GM18508 (cell line): ENCODE data around the gene ZNF280B.
"Not testable (repeated sequence)": the region's sequence is repeated elsewhere in the genome, so short reads cannot be mapped to it uniquely, and the experiment has no call there.

ENCODE experiments used
- ATAC-seq: cut with Tn5 transposase; IDR thresholded peaks from one replicate; pipeline ENCODE4 v1.9.1; 2021; ENCODE audit warnings: moderate number of reproducible peaks; ENCODE audit not compliant: insufficient read depth, unreplicated experiment

The ZNF280B gene

DNA sequence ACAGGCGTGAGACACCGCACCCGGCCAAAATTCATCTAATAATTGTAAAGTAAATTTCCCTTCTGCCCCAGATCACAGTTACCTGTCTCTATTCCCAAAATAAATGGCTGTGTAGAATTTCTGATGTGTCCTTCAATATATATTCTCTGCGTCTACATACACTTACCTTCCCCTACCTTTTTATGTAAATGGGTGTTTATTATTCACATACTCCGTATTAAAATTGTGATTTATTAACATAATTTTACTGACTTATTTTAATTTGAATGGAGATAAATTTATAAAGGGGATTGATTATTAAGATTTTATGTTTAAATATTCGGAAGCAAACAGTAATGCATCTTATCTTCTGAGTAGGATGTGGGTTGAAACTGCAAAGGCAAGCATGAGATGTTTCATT is 28.0 kb upstream of the ZNF280B start:
- no peak for ATAC-seq

DNA sequence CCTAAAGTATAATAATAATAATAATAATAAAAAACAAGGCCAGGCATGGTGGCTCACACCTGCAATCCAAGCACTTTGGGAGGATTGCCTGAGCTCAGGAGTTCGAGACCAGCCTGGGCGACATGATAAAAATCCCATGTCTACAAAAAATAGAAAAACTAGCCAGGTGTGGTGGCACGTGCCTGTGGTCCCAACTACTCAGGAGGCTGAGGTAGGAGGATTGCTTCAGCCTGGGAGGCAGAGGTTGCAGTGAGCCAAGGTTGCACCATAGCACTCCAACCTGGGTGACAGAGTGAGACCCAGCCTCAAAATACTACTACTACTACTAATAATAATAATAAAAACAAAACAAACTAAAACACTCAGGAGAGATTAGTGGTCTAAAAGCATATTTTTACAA is 27.1 kb upstream of the ZNF280B start:
- no peak for ATAC-seq

DNA sequence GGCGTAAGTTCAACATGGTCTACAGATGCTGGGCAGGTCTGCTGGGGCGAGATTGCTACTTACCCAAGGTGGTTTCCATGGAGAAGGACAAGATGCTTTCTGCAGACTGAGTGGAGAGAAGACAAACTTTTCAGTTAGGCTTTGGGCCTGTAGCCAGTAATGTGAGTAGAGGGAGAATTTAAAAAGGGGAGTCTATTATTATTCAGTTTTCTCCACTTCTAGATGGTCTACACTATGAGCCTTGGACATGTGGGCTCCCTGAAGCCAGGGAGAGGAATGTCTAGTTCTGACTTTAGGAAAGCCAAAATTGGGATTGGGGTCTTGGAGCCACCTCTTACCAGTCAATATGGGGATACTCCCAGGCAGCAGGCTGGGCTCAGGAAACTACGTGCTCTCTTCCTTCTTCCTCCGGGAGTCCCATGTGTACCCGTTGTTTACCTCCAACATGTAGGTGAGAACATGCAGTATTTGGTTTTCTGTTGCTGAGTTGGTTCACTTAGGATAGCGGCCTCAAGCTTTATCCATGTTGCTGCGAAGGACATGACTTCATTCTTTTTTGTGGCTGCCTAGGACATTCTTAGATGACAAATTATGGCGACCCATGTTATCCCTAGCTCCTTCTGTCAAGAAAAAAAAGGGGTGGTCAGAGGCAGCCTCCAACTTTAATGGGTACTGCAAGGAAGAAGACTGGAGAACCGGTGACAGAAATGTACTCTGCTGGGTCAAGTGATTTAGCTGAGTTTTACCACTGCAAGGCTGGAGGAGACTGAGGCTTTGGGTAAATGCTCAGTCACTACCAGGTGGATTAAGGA is 26.3 kb upstream of the ZNF280B start:
- no peak for ATAC-seq

DNA sequence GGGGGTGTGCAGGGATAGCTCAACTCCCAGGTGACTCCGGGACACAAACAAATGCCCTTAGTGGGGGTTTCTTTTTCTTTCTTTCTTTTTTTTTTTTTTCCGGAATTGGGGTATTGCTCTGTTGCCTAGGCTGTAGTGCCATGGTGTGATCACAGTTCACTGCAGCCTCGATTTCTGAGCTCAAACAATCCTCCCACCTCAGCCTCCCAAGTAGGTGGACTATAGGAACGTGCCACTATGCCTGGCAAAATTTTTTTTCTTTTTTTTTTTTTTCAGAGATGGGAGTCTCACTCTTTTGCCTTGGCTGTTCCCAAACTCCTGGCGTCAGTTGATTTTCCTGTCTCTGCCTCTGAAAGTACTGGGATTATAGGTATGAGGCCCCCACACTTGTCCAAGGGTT is 25.3 kb upstream of the ZNF280B start:
- ATAC-seq = no peak

DNA sequence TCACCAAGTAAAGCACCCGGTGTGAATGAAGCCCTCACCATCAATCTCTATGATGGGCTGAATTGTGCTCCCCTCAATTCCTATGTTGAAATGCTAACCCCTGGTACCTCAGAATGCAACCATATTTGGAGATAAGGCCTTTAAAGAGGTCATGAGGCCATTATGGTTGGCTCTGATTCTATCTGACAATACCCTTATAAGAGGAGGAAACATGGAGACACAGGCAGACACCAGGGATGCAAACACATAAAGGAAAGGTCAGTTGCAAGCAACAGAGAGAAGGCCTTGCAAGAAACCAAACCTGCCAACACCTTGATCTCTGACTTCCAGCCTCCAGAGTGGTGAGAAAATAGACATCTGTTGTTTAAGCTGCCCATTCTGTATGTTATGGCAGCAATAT is 24.9 kb upstream of the ZNF280B start:
- ATAC-seq = no peak

DNA sequence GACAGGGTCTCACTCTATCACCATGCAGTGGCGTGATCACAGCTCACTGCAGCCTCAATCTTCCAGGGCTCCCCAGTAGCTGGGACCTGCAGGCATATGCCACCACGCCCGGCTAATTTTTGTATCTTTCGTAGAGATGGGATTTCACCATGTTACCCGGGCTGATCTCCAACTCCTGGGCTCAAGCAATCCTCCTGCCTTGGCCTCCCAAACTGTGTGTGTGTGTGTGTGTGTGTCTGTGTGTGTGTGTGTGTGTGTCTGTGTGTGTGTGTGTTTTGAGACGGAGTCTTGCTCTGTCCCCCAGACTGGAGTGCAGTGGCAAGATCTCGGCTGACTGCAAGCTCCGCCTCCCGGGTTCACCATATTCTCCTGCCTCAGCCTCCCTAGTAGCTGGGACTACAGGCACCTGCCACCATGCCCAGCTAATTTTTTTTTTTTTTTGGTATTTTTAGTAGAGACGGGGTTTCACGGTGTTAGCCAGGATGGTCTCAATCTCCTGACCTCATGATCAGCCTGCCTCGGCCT is 24.1 kb upstream of the ZNF280B start:
- ATAC-seq = not testable (repeated sequence)

DNA sequence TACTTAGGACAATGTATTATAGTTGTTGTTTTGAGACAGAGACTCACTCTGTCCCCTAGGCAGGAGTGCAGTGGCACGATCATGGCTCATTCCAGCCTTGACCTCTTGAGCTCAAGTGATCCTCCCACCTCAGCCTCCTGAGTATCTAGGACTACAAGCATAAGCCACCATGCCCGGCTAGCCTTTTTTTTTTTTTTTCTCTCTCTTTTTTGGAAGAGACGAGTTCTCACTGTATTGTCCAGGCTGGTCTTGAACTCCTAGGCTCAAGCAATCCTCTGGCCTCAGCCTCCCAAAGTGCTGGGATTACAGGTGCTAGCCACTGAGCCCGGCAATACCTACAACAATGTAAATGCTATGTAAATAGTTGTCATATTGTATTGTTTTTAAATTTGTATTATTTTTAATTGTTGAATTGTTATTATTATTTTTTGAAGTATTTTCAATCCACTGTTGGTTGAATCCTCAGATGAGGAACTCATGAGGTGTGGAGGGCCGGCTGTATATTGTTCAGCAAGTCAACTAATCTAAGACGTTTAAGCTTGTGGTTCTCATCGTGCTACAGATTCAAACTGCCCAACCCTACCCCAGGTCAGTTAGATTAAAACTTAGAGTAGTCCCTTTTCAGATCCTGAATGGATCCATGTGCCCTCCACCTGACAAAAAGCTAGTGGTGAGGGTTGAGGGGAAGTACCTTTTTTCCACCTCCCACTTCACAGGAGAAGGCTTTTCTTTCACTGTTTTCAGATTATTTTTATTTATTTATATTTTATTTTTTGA is 23.4 kb upstream of the ZNF280B start:
- ATAC-seq = no peak

DNA sequence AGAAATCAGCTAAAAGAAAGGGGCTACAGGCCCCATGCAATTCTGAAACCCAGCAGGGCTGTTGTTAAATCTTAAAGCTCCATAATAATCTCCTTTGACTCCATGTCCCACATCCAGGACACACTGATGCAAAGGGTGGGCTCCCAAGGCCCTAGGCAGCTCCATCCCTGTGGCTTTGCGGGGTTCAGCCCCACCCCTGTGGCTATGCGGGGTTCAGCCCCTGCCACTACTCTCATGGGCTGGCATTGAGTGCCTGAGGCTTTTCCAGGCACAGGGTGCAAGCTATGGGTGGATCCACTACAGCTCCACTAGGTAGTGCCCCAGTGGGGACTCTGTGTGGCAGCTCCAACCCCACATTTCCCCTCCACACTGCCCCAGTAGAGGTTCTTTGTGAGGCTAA is 20.2 kb upstream of the ZNF280B start:
- no peak for ATAC-seq

DNA sequence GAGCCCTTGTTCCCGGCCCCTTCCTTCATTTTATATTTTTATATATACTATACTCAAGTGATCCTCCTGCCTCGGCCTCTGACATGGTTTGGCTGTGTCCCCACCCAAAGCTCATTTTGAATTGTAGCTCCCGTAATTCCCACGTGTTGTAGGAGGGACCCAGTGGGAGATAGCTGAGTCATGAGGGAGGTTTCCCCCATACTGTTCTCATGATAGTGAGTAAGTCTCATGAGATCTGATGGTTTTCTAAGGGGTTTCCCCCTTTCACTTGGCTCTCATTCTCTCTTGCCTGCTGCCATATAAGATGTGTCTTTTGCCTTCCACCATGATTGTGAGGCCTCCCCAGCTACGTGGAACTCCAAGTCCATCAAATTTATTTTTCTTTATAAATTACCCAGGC is 18.8 kb upstream of the ZNF280B start:
- ATAC-seq = no peak

DNA sequence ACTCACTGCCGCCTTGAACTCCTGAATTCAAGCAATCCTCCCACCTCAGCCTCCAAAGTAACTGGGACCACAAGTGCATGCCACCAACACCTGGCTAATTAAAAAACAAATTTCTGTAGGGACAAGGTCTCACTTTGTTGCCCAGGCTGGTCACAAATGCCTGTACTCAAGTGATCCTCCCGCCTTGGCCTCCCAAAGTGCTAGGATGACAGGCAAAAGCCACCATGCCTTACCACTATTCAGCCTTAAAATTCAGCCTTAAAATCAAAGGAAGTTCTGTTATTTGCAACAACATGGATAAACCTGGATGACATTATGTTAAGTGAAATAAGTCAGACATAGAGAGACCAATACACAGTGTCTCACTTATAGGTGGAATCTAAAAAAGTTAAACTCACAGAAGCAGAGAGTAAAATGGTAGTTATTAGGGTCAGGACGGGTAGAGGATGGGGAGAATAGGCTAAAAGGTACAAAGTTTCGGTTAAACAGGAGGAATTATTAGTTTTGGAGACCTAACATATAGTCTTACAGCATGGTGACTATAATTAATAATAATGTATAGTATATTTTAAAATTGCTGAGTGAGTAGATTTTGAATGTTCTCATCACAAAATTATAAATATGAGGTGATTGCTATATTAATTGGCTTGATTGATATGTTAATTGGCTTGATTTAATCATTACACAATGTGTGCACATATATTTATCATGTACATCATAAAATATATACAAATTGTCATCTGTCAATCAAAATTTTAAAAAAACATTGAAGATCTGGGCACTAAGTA is 17.8 kb upstream of the ZNF280B start:
- ATAC-seq = no peak

DNA sequence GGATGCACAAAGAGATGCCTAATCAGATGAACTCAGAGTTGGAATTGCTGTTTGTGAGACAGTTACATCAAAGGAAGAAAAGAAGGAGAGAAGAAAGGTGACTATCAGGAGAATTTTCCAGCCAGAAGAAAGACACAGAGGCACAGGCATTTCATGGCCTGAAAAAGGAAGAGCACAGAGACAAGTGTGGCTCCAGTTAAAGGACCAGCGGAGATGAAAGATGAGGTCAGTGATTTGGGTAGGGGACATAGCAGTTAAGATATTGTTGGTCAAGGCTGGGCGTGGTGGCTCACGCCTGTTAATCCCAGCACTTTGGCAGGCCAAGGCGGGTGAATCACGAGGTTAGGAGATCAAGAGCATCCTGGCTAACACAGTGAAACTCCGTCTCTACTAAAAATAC is 15.0 kb upstream of the ZNF280B start:
- no peak for ATAC-seq

DNA sequence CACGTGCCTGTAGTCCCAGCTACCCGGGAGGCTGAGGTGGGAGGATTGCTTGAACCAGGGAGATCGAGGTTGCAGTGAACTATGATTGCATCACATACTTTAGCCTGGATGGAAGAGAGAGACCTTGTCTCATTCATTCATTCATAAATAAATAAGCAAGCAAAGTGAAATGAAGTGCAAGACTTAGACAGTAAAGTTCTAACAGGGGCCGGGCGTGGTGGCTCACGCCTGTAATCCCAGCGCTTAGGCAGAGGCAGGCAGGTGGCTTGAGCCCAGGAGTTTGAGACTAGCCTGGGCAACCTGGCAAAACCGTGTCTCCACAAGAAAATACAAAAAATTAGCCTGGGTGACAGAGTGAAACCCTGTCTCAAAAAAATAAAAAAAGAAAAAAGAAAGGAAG is 13.1 kb upstream of the ZNF280B start:
- ATAC-seq = no peak

DNA sequence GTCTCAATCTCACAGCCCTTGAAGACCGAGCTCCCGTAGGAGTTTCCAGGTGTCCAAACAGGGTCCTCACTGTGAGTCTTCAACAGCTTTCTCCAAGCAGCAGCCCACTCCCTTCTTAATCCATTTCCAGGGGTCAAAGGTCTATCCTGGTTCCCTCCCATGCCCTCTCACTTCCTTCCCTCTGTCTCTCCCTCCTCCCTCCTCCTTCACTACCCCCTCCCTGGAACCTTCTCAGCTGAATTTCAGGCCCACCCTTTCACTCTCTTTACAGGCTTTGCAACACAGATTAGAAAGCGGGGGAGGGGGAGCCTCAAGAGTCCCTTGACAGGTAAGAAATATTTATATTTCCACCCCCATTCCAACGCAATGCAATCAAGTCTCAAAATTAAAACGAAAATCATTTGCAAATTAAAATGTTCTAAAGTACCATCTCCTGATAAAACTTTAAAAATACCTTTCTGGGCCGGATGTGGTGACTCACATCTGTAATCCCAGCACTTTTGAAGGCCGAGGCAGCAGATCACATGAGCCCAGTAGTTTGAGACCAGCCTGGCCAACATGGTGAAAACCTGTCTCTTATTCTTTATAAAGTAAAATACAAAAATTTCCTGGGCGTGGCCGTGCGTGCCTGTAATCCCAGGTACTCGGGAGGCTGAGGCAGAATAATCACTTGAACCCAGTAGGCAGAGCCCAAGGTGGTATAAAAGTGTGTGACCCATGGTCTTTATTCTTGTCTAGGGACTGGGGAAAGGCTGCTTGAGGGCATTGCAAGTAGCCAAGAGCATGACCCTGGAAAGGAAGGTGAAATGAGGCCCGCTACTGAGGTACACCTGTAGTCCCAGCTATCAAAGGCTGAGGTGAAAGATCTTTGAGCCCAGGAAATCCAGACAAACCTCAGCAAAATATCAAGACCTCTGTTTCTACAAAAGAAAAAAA is 12.4 kb upstream of the ZNF280B start:
- ATAC-seq = no peak

DNA sequence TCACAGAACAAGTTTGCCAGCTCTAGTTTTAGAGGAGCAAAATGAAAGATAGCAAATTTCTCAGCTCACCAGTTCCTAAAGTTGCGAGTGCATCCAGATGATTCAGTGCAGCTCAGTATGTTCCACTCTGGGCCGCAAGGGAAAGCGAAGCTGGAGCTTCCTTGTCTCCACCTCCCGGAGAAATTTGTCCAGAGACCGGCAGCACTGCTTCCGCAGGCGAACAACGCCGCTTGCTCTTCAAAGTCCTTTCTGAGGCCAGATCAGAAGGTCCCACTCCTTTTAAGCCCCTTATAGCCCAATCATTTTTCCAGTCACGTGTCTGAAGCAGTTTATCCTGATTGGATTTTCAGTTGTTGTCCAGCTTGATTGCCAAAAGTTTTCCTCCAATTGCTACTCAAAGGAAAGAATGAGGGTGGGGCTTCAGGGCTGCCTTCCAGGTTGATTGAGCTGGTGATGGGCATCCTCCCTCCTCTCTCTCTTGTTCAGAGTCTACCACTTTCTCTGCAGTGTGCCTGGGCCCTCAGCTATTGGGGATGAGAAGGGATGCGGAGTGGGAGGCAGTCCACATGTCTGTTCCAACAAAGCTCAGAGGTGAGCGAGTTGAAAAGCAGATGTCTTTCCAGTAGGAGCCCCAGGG is 11.6 kb upstream of the ZNF280B start, which contains the start of gene ZNF280A:
Gene ZNF280A, minus strand, starts transcription at position 251 of the 637 bp plus-strand sequence. CDS start 4,640 bp downstream, outside the sequence.
- ATAC-seq = no peak

DNA sequence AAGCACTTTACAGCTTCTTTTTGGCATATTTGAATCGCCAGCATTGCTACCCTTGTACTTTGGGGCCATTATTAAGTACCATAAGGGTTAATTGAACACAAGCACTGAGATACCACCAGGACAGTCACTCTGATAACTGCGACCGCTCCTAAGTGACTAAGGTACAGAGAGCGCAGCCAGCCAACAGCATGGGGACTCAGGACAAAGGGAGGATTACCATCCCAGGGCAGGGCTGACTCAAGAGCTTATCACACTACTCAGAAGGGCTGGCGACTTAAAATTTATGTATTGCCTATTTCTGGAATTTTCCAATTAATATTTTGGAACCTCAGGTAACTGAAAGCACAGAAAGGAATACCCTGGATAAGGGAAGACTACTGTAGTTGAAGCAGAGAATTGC is 11.0 kb upstream of the ZNF280B start:
- ATAC-seq = no peak

DNA sequence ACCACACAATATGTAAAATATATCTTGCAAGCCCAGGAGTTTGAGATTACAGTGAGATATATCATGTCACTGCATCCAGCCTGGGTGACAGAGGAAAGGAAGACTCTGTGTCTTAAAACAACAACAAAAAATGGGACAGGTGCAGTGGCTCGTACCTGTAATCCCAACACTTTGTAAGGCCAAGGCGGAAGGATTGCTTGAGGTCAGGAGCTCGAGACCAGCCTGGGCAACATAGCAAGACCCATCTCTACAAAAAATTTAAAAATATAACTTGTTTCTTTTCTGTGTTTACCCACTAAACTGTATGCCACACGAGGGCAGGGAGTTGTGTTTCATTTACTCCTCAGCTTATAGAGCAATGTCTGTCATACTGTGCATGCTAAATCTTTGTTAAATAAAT is 8.4 kb upstream of the ZNF280B start:
- no peak for ATAC-seq

DNA sequence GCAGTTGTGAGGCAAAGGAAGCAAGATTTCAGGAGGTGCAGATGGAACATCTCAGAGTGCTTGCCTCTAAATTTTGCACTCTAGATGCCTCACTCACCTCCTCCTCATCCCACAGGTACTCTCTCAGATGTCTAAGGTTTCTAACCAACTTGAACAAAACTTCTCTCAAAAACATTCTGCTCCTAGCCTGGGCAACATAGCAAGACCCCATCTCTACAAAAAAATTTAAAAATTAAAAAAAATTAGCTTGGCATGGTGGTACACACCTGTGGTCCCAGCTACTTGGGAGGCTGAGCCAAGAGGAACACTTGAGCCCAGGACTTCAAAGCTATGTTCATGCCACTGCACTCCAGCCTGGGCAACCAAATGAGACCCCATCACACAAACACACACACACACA is 7.3 kb upstream of the ZNF280B start:
- ATAC-seq = no peak

DNA sequence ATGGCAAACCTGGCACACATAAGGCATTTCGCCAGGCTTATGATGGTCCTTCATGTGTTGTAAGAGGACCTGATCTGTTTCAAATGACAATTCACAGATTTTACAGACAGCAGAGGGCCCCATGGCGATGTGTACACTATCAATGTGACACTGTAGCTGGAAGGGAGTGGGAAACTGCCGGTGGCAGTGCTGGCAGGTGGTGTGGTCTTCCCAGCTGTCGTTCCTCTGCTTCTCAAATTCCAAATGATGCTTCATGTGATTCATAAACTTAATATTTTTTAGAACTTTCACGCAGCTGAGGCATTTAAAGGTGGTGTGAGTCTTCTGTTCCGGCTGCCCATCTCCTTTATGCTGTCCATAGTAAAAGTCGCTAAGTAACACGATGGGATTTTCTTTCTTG is 5.9 kb upstream of the ZNF280B start:
- ATAC-seq = not testable (repeated sequence)

DNA sequence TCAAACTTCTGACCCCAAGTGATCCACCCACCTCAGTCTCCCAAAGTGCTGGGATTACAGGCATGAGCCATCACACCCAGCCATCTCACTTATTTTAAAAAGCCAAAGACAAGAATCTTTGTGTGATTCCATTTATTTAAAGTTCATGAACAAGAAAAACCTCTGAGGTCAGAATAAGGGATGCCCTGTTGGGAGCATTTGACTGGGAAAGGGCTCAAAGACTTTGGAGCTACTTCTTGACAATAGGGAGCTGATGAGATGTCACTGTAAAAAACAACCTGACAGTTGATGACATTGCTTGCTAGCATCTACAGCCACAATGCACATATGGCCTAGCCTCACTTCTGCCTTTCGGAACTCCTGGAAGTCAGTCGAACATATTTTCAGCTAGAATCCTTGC is 5.1 kb upstream of the ZNF280B start:
- ATAC-seq = no peak
